Subcutaneous adipose tissue (tissue), 4 donors: ENCODE data around the gene EXOG. TPM values are rescaled to one million over a fixed set of nuclear protein-coding genes. Genes with fewer than 3 reads are reported as not detected.

Experiments used
- CTCF ChIP-seq: fragments of 450-650 bp; IDR thresholded peaks from one replicate; pipeline ENCODE4 v1.5.1; 2016; ENCODE audit warnings: low read depth, mild to moderate bottlenecking, control low read depth, antibody characterized with exemption, moderate library complexity
- total RNA-seq, 4 donors: library from RNA; depleted of rRNA; stranded (reverse); fragments of >200 nt; gene quantifications; one replicate each; pipeline ENCODE4 v1.1.0, GENCODE V29; 2016

EXOG gene
- total RNA-seq, 4 donors from 2014 or later: 5.9 to 8.5 (median 6.7) TPM

GRCh38 chr3:38553071-38553470, 56.9 kb downstream of the EXOG start:
- no peak for TF ChIP-seq CTCF

DNA sequence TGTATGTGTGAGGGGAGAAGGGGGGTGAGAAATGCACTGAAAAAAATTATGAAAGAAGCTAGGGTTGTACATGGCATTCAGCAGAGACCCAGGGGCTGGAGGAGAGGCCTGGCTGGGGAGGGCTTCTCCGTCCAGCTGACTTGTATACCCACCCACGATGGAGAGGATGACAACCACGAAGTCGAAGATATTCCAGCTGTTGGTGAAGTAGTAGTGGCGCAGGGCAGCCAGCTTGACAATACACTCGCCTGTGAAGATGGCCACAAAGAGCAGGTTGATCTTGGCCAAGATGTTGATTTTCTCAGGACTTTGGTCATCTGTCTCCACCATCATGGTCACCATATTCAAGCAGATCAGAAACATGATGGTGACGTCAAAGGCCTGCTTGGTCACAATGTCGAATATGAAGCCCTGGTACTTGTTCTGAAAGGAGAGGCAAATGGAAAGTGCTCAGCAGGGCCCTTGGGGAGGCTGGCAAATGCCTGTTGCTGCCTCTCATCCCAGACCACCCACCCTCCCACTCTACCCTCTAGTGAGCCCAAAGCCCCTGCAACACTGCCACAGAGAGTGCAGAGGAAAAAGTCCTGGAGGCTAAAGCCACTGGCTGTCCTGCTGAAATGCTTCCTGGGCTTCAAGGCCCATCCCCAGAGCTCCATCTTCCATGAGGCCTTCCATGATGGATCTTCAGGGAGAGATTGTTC, 58.1 kb downstream of the EXOG start:
- no peak for TF ChIP-seq CTCF

DNA sequence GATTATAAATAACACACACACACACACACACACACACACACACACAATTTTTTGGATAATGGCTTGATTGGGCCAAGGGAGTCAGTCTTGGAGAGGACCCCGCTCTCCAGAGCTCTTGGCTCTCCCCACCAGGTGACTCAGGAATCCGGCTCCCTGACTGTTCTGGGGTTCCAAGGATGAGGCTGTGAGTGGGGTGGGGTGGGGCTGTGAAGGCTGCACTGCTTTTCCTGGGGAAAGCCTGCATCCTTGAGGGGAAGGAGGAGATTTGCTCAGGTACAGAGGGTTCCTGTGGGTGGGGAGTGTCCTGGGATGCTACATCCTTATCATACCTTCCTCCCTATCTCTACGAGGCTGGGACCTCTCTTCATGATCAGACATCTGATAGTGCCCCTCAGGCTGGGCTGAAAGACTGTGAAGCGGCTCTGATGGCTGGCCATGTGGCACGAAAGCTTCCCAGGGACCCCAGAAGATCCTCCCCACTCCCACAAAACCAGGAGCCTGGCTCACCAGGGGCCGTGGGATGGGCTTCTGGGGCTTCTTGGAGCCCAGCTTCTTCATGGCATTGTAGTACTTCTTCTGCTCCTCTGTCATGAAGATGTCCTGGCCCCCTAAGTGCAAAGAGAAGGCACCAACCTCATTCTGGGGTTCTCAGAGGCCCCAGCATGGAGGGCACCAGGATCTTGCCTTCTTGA, 59.2 kb downstream of the EXOG start:
- TF ChIP-seq CTCF: no peak

- no peak for TF ChIP-seq CTCF
Observed at GRCh38 chr3:38555926-38556325, 59.8 kb downstream of the EXOG start.

DNA sequence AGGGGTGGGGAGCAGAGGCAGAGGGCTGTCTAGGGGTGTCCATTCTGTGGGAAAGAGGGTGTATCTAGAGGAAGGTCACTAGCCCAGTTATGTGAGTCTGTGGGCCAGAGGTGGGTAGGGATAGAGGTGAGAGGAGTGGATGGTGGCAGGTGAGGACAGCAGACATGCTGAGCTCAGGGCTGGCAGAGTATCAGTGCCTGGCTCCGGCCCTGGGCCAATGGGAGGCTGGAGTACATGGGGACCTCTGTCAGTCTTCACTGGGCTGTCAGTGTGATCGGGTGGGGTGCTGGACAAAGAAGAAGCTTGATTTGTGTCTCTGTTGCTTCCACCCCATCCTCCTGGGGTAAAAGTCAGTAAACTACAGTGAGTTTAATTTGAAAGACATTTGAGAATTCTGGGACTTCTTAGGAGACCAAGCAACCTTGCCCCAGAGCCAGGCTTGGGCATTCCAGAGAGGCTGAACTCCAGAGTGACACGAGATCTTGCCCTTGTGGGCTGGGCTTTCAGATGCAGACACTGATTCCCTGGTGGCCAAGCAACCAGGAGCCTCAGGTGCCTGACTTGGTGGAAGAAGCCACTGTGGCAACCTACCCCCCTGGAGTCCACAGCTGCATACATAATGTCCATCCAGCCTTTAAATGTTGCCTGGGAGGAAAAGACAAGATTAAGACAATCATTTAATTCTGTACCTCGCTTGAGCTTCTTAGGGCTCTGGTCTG, 60.7 kb downstream of the EXOG start:
- TF ChIP-seq CTCF: no peak

DNA sequence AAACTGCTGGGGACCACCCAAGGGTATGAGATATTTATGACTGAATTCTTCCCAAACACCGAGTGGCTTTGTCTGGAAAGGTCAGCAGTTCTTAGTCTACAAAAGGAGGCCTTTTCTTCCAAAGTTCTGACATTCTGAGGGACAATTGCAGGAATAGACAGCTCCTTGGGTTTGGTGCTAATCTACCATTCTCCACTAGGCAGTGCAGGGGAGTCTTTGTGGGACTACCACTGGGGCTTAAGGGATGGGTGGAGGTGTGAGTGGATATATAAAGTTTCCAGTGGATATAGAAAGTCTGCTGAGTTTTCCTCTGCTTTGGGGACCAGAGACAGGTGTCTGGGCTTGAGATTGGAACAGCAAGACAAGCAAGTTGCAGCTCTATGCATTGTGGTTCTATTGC, 62.7 kb downstream of the EXOG start:
- no peak for TF ChIP-seq CTCF

DNA sequence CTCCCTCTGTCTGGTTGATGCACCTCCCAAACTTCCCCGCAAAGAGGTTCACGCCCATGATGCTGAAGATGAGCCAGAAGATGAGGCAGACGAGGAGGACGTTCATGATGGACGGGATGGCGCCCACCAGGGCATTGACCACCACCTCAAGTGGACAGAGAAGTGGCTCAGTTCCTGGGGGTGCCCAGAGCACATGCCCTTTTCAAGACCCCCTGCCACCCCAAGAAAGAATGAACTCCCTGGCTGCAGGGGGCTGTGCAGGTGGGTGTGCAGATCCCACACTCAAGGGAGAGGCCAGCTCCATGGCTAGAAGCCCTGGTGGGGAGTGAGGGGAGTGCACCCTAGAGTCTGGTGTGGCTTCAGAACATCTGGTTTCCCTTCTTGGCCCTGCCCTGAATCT, 64.1 kb downstream of the EXOG start:
- TF ChIP-seq CTCF: no peak
